AG09319 (cell line): ENCODE measurements around the gene NLGN2.

Experiments
- DNase-seq: peaks from one replicate; pipeline ENCODE4 v3.0.0-alpha.2; 2010; ENCODE audit warnings: low read depth; ENCODE audit errors: extremely low read depth
- TF ChIP-seq, protein P1 (sequence below): IDR thresholded peaks from 2 replicates; pipeline ENCODE4 v1.5.1; 2011; ENCODE audit warnings: low read depth, mild to moderate bottlenecking, inconsistent platforms, low read length, moderate library complexity

NLGN2 gene

DNA sequence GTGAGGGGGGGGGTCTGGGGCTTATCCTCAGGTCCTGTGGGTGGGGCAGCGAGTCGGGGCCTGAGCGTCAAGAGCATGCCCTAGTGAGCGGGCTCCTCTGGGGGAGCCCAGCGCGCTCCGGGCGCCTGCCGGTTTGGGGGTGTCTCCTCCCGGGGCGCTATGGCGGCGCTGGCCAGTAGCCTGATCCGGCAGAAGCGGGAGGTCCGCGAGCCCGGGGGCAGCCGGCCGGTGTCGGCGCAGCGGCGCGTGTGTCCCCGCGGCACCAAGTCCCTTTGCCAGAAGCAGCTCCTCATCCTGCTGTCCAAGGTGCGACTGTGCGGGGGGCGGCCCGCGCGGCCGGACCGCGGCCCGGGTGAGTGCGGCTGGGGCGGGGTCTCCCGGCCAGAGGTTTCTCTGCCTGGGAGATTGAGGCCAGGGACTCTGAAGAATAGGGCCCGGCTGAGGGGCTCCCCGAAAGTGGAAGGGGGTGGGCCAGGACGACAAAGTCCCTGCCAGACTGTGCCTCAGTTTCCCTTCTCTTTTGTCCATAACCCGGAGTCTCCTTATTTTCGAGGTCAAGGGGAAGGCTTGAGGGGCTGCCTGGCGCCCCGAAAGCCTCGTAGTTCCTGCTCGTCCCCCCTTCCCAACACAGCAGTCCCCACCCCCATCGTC is 31.9 kb downstream of the NLGN2 start, which contains the start of gene FGF11:
TSS of gene FGF11 (plus strand) at position 51 of the 651 bp plus-strand sequence. CDS start at position 160, 109 bp downstream.
- TF ChIP-seq, protein P1, sequence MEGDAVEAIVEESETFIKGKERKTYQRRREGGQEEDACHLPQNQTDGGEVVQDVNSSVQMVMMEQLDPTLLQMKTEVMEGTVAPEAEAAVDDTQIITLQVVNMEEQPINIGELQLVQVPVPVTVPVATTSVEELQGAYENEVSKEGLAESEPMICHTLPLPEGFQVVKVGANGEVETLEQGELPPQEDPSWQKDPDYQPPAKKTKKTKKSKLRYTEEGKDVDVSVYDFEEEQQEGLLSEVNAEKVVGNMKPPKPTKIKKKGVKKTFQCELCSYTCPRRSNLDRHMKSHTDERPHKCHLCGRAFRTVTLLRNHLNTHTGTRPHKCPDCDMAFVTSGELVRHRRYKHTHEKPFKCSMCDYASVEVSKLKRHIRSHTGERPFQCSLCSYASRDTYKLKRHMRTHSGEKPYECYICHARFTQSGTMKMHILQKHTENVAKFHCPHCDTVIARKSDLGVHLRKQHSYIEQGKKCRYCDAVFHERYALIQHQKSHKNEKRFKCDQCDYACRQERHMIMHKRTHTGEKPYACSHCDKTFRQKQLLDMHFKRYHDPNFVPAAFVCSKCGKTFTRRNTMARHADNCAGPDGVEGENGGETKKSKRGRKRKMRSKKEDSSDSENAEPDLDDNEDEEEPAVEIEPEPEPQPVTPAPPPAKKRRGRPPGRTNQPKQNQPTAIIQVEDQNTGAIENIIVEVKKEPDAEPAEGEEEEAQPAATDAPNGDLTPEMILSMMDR: no peak
- DNase-seq: no peak

DNA sequence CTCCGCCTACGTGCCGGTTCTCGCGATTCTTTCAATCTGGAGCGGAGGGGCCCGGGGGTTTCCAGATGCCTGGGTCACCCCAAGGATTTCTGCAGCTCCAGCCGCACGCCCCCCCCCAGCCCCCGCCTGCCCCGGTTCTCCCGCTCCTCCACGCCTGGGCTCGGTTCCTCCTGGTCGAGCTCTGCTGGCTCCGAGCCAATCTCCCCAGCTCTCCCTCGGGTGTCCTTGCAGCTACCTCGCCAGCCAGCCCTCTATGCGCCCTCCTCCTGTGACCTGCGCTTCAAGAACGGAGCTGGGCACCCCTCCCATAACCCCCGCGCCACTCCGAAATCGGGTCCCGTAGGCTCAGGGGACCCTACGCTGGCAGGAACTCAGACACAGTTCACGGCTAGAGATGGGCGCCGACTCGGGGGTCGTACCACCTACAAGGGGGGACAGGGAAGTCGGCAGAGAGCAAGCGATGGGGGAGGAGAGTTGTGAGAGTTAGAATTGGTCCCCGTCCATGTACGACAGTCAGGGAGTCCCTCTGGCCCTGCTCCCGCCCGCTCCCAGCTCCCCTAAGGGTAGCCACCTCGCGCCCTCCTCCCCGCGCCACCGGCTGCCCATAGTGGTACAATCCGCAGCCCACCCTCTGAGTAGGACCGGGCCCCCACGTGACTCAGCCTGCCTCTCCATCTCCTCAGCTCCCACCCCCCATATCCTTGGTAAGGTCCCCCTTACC is 32.6 kb downstream of the NLGN2 start:
- no peak for DNase-seq
- TF ChIP-seq, protein P1: no peak

DNA sequence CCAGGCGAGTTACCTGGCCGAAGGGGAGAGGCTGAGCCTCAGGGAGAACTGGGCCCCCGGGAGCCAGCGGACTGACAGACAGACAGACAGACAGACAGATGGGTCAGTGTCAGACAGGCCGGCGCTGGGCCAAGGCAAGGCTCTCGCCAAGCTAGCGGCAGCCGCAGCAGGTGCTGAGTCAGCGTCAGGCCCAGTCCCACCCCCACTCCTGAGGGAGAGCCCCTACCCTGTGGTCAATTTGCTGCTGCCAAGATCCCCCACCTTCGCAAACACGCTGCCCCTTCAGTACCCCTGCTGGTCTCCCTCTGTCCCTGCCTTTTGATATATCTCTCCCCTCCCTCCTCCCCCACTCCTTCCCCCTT is 33.2 kb downstream of the NLGN2 start:
- TF ChIP-seq, protein P1: no peak
- DNase-seq: no peak

DNA sequence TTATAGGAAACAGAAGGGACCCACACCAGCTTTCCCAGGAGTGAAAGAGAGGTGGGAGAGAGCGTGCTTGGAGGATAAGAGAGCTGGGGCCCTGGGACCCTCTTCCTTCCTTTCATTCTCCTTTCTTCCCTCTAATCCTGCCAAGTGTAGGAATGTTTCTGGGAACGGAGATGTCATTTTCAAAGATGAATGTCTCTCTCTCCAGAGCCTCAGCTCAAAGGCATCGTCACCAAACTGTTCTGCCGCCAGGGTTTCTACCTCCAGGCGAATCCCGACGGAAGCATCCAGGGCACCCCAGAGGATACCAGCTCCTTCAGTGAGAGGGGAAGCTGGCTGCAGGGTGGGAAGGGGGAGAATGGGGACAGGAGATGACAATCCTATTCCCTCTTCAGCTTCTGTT is 33.6 kb downstream of the NLGN2 start:
- no peak for DNase-seq
- TF ChIP-seq, protein P1: no peak

DNA sequence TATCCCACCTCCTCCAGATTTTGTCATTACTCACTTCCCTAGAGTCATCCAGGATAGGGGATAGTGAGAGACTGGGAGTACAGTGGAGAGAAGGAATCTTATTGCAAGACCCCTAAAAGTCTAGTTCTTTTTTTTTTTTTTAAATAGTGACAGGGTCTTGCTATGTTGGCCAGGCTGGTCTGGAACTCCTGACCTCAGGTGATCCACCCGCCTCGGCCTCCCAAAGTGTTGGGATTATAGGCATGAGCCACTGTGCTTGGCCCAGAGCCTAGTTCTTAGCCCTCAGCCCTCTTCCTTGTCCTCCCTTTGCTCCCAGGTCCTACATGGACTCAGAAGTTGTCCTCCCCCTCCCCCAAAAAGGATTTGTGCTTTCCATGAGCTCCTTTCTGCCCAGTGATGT is 34.5 kb downstream of the NLGN2 start:
- DNase-seq: no peak
- TF ChIP-seq, protein P1: no peak

DNA sequence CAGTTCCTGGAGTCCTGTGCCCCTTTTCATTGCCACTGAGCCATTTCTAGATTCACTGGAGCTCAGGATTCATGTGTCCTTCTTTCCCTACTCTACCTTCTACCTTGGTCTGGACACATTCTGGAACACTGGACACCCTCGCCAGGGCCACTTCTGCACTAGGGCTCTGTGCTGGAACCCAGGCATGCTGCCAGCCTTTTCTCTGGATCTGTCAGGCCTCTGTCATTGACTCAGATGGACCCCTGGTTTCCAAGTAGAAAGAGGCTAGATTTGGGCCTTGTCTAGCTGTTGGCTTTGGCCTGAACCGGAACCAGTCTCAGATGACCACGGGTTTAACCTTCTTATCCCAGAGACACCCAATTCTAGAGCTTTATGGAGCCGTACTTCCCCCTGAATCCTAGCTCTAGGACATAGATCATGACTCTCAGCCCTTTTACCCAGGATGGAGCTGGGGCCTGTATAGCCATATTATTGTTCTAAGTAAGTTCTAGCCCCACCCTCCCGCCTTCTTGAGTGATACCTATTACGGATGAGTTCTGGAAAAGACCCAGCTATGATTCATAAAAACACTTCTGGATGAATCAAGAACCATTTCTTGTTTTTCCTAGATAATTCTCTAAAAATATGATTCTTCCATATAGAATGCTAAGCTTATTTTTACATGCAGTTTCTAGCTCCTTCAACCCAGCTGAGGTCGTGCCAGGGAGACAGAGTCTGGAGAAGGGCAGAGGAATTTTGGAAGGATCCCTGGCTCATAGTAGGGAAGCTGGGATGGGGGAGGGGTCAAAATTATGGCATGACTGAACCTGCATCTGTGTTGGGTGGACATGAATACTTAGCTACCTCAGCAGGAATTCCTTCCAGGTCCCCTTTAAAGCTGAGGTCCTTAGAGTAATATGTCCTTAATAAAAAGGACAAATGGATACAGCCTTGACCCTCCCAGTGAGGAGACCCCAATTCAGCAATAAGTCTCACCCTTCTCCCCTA is 36.1 kb downstream of the NLGN2 start:
- TF ChIP-seq, protein P1: no peak
- no peak for DNase-seq
